ENCODE measurements around the gene BST2.

Gene BST2

DNA sequence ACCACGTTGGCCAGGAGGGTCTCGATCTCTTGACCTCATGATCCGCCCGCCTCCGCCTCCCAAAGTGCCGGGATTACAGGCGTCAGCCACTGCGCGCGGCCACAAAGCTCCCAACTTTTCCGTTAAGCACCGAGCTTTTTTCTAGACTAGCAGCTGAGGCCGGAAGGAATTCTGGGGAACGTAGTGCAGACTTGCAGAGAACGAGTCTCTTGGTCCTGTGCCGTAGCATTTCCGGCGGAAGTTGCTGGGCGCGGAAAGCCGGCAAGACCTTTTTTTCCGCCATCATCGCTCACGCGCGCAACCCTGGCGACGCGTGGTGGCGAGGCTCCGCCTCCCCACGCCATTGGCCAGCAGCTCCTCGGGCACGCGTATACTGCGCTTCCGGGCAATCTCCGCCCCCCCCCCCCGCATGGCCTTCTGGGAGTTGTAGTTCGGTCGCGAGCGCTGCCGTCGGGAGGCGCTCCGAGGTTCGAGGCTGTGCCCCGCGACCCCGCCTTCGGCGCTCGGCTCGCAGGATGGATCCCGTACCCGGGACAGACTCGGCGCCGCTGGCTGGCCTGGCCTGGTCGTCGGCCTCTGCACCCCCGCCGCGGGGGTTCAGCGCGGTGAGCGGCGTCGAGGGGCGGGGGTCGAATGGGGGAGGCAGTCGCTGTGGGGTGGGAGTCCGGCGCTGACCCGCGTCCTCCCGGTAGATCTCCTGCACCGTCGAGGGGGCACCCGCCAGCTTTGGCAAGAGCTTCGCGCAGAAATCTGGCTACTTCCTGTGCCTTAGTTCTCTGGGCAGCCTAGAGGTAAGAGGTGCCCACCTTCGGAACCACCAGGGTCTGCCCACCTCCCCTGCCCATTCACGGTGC is 14.4 kb upstream of the BST2 start, which contains the start of gene MVB12A:
TSS of gene MVB12A (plus strand) at position 427 of the 854 bp plus-strand sequence. CDS start at position 516, 89 bp downstream.
- DNase-seq (ENCODE audit: low read depth in 1 of 2, low spot score in 1 of 2) = peak; percentile 91 to 95

DNA sequence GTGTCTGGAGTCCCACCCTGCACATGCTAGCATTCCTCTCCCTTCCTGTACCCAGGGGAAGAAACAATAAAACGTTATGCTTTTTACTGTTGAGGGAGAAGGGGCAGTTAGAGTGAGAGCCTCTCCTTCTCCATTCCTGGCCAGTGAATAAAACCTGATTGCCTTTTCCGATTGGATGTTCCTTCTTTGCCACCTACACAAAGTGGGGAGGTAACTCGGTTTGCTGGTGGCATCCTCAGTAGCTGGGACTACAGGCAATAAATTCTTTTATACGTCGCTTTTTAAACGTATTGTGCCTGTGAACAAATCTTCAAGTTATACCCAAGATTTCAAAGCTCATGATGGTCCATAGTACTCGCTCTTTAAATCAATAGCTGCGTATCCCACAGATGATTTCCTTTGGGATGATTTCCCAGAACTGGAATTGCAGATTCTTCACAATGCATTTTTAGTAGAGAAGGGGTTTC is 13.8 kb upstream of the BST2 start:
- DNase-seq (ENCODE audit: low read depth in 1 of 2, low spot score in 1 of 2) = no peak

DNA sequence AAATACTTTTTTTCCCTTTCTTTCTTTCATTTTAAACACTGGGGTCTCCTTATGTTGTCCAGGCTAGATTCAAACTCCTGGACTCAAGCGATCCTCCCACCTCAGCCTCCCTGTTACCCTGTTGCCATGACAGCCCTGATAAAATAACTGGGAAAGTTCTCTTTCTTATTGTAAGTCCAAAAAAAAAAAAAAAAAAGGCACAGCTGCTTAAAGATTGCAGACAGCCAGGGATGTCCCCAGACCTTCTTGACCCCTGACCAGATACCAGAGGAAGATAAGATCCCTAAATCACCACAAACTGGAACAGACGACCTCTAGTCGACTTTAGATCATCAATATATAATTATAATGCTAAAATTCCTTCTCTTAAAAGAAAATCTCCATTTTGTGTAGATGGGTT is 13.3 kb upstream of the BST2 start:
- no peak for DNase-seq (ENCODE audit: low read depth in 1 of 2, low spot score in 1 of 2)

DNA sequence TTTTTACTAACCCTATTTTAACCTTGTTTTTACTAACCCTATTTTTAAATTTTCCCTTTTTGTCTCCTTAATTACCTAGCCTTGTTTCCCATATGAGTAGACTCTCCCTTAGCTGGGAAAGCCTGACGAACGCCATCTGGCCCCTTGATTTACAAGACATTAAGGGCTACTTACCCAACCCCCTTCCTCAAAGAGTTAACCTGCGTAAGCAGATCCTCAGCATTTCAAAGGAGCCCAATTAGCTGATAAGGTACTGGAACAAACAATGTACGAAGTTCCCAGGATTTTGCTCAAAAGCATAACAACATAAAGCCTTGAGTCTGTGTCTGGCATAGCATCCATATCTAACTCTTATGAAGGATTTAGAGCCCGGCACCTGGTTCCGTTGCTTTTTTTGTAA is 9.7 kb upstream of the BST2 start:
- no peak for DNase-seq (ENCODE audit: low read depth in 1 of 2, low spot score in 1 of 2)

DNA sequence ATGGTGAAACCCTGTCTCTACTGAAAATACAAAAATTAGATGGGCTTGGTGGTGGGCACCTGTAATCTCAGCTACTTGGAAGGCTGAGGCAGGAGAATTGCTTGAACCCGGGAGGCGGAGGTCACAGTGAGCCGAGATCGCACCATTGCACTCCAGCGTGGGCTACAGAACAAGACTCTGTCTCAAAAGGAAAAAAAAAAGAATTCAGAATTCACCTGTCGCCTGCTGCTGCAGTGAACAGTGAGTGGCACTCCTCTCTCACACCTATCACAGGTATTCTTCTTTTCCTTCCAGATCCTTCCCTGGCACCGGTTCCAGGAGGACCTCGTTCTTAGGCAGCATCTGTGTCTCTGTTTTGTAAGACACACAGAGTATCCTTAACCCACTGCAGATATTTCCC is 8.7 kb upstream of the BST2 start:
- DNase-seq (ENCODE audit: low read depth in 1 of 2, low spot score in 1 of 2) = no peak

DNA sequence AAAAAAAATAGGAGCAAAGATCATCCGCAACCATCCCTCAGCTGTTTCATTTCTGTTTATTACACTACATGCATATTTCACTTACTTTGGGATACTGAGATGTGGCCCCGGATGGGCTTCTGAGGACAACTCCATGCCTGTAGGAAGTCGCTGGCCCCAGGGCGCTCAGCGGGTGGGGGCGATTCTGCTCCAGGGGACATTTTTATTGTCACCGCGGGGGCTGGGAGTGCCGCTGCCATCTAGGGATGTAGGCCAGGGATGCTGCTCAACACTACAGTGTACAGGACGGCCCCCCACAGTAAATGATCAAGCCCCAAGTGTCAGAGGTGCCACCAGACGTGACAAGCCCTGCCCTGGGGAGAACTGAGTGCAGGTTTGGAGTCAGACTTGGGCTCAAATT is 6.4 kb upstream of the BST2 start:
- no peak for DNase-seq (ENCODE audit: low read depth in 1 of 2, low spot score in 1 of 2)

DNA sequence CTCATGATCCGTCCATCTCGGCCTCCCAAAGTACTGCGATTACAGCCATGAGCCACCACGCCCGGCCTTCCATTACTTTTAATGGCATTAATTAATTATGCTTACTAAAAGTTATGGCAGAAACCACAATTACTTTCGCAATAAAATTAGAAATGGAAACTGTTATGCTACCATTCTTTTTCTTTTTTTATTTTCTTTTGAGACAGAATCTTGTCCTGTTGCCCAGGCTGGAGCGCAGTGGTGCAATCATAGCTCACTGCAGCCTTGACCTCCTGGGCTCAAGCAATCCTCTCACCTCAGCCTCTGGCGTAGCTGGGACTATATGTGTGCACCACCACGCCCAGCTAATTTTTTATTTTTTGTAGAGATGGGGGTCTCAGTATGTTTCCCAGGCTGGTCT is 4.6 kb upstream of the BST2 start:
- no peak for DNase-seq (ENCODE audit: low read depth in 1 of 2, low spot score in 1 of 2)

DNA sequence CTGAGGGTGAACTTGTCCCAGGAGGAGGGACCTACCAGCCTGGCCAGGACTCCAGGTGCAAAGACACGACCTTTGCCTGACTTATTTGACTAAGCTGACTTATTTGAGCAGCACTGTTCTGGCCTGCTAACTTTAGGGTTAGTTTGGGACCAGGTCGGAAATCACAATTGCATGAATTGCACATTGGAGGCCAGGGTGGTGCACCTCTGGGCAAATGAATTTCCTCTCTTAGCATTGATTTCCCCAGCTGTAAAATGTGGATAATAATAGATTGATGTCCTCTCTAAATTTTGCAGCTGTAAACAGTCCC is 1.4 kb upstream of the BST2 start:
- no peak for DNase-seq (ENCODE audit: low read depth in 1 of 2, low spot score in 1 of 2)

DNA sequence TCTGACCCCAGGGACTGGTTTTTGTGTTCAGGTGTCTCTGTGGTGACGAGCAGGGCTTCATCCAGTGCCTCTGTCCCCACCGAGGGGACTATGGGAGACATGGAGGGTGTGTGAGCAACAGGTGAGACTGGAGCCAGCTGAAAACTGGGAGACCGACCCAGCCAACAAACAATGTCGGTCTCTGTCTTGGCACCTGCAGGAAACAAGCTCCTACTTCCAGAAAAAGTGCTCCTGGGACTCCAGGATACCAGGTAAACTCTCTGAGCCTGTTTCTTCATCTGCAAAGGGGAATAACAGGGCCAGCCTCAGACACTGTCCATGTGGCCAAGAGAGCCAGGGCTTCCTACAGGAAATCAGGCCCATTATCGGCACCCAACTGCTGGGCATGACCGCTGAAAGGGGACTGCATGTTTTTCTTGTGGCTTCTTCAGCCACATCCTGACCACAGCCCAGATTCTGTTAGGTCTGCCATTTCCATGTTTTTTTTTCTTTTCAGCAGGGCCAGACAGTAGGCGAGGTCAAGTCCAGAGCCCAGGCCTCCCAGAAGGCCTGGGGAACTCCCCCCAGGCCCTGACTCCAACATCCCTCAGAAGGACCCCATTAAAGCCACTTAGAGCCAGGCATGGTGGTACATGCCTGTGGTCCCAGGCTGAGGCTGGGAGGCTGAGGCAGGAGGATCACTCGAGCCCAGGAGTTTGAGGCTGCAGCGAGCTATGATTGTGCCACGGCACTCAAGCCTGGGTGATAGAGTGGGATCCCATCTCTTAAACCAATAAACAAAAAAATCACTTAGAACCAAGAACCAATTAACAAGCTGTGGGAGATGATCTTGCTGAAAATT is 836 bp upstream of the BST2 start:
- no peak for DNase-seq (ENCODE audit: low read depth in 1 of 2, low spot score in 1 of 2)

DNA sequence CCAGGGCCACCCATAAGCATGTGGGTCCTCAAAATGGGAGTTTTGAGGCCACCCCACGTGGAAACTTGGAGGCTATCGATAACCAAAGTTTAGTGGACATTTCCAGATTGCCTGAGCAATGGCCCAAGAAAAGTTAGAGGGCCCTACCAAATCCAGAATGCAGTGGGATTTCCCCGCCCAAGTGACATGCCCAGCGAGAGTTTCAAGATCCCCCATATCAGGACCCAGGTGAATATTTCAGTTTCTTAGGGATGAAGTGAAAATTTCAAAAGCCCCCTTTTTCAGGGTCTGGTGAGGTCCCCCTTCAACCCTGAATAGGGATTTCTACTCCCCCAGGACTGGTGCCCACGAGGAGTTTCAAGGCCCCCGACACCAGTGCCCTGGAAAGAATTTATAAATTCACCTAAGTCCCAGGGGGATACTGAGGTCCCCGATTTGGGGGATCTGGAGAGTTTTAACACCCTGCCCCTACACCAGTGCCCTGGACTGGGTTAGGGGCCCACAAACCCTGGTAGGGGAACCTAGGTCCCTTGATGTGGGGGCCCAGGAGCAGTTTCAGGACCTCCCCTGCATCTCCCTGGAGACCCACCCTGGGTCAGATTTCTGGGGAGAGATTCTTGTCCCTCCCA is 695 bp downstream of the BST2 start:
- DNase-seq (ENCODE audit: low read depth in 1 of 2, low spot score in 1 of 2) = no peak

DNA sequence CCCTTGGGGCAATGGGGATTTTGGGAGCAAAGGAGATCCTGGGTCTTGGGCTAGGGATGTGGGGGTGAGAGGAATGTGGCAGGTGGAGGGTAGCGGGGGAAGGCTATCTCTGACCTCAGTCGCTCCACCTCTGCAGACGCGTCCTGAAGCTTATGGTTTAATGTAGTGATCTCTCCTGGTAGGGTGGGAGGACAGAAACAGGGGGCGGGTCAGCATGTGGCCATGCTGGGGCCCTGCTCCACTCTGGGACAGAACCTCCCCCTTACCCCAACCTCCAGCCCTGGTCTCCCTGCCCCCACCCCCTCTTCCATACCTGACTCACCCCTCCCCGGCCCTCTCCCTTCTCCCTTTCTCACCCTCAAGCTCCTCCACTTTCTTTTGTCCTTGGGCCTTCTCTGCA is 1.4 kb downstream of the BST2 start:
- DNase-seq (ENCODE audit: low read depth in 1 of 2, low spot score in 1 of 2) = no peak

DNA sequence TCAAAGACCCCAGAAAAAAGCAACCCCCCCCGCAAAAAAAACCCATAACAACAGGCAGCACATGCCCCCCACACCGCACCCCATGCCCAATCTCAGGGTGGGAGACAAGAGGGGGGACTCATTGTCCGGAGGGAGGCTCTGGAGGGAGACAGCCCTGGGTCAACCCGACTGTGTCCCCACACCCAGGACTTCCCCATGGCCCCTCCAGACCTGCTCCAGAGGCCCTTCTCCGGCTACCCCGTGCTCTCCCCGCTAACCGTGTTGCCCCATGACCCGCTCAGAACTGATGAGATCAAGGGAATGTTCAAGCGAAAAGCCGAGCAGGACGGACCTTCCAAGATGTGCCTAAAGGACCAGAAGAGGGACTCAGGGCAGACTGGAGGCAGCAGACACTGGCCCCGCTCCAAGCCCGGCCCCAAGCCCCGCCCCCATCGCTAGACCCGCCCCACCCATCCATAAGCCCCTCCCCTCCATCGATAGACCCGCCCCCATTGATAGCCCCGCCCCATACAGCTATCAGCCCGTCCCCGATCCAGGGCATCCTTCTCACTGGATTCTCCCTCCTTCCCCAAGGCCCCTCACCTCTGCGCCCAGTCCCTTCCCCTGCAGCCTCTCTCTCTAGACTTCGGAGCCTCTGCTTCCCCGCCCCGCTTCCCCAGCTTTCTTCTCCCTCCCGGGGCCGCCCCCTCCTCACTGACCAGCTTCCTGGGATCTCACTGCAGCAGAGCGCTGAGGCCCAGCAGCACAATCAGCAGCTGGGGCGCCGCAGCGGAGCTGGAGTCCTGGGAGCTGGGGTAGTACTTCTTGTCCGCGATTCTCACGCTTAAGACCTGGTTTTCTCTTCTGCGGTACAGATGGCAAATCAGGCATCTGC is 2.2 kb downstream of the BST2 start:
- peak; percentile 26 to 42 for DNase-seq (ENCODE audit: low read depth in 1 of 2, low spot score in 1 of 2)

DNA sequence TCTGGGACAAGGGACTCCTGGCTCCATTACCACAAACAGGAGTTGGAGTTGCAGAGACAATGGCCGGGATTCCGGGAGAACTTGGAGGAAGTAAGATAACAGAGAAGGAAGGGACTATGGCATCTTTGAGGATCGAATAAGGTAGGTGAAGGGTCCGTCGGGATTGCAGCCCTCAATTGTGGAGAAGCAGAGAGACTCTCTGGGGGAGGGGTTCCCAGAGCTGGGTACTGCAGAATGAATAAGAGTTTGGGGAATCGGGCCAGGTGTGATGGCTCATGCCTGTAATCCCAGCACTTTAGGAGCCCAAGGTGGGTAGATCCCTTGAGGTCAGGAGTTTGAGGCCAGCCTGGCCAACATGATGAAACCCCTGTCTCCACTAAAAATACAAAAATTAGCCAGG is 3.8 kb downstream of the BST2 start:
- DNase-seq (ENCODE audit: low read depth in 1 of 2, low spot score in 1 of 2) = no peak

DNA sequence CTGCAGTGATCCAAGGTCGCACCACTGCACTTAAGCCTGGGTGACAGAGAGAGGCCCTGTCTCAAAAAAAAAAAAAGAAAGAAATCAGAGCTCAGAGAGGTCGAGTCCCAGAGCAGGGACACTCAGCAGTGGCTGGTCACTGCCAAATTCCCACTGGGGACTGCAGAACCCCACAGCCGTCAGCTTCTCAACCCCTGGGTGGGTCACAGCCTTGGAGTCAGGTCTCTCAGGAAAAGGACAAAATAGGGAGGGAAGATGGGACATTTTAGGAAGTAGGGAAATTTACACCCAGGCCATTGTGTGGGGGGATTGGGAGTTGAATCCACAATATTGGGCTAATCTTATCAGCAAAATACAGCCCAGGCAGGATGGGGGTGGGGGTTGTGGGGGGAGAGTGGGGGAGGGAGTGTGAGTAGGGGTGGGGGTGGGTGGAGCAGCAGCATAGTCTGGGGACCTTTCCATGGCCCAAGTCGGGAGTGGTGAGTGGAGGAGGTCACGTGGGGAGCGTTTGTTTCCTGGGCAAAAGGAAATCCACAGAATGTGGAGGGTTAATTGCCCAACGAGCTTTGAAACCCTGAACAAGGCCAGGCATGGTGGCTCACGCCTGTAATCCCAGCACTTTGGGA is 6.4 kb downstream of the BST2 start:
- no peak for DNase-seq (ENCODE audit: low read depth in 1 of 2, low spot score in 1 of 2)

DNA sequence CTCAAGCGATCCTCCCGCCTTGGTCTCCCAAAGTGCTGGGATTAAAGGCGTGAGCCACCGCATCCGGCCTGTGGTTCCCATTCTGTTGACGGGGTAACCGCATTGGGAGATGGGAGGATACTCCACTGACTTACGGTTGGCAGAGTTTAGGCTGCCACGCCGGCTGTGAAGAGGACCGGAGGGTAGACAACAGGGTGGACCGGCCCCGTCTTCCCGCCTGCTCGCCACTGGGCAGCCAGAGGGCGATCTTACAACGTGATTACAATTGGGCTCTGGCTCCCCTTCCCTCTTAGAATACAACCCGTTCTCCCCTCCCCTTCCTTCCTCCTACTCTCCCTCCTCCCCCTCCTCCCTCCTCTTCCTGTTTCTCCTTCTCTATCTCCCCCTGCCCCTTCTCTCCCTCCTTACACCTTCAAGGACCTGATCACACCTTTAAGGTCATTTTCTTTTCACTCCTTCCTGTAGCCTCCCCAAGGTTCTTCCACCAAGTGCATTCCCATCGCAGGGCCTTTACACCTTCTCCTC is 10.5 kb downstream of the BST2 start:
- DNase-seq (ENCODE audit: low read depth in 1 of 2, low spot score in 1 of 2) = peak; percentile 31 to 43

DNA sequence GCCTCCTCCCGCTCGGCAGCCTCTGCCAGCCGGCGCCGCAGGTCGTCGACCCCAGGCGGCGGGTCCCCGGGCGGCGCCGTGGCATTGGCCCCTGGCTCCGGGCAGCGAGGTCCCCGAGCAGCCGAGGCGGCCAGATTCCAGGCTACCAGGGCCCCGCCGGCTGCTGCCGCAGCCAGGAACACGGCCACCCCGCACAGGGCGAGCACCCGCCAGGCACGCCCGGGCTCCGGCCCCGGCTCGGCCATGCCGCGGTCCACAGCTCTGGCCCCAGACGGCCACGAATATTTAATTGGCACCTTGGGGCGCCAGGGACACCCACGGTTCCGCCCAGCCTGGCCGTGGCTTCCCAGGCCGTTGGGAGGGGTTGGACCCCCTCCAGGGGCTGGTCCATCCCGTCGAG is 11.5 kb downstream of the BST2 start, which contains the start of gene CCDC194:
TSS of gene CCDC194 (minus strand) at position 283 of the 400 bp plus-strand sequence. CDS start at position 245, 38 bp downstream.
- no peak for DNase-seq (ENCODE audit: low read depth in 1 of 2, low spot score in 1 of 2)

DNA sequence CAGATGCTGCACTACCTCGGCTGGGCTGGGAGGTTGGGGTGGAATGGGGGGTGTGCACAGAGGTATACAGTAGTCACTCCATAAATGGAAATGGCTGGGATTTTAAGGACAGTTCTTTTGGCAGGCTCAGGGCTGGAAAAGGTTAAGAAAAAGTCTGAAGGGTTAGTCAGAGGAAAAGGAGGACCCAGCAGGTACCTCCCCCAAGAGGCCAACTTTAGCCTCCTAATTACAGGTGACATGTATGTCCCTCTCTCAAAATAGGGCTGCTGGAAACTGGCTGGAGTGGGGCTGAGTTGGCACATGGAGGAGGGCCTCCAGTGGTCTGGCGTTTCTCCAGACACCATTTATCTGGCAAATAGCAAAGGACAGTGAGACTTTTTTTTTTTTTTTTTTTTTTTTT is 12.4 kb downstream of the BST2 start:
- DNase-seq (ENCODE audit: low read depth in 1 of 2, low spot score in 1 of 2) = no peak

DNA sequence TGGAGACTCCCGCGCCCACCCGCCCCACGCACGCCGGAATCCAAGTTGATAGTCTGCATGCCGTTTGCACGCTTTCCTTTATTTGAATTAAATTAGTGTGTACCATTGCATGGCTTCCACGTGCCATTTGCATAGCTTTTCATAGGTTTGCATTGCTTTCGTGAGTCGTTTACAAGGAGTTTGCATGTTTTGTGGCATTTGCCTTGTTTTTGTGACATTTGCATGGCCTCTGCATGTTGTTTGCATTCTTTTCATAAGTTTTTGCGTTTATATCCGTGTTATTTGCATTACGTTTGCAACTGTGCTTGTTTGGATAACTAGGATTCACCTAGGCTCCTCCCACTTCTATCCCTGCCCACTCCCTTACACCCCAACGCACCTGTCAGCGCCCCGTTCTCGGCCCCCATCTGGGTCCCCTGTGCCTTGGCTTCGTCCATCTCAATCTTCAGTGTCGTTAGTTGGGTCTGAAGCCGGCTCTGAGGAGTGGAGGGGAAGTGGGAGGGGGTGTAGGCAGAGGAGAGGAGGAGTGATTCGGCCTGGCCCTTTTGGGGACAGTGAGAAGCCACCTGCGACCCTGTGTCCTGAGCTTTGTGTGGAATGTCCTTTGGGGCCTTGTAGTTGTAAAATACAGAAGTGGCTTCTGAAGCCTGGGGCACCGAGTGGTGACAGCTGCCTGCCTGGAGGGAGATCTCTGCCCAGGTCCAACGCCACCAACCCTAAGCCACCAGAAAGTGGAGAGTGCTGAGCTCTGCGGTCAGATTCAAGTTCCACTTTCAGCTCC is 13.9 kb downstream of the BST2 start:
- no peak for DNase-seq (ENCODE audit: low read depth in 1 of 2, low spot score in 1 of 2)

DNA sequence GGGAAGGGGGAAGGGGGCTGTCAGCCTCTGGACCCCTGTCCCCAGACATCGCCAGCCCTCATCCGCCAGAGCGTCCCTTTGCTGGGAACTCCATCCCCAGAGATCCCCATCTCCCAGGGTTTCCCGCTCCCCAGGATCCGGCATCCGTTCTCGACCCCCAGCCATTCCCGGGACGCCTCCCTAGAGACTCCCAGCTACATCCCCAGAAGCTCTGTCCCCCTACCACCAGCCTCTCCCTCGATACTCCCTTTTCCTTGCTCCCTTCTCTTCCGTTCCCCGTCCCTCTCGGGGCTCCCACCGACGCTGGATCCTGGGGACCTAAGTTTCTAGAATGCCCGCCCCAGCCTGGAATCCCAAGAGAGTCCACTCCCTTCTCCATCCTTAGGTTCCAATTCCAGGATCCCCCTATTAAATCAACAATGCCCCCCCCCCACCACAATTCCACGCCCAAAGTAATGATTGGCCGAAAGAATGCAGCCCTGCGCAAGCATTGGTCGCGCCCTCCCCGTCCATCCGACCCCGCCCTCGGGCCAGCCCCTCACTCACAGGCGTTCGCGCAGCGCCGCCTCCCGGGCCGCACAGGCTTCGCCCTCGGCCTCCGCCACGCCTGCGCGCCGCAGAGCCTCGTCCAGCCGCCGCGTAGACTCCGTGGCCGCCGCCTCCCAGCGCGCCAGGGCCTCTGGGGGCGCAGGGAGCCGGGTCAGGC is 14.6 kb downstream of the BST2 start:
- DNase-seq (ENCODE audit: low read depth in 1 of 2, low spot score in 1 of 2) = peak; percentile 75 to 88

Data from activated T-helper 1 cell treated with anti-CD3 and anti-CD28 coated beads, Interleukin-2, amount 50 U/mL, for 16 hours (primary cell).